GM21825 (cell line): ENCODE results near the gene NF1.
"Not testable (repeated sequence)": the region's sequence is repeated elsewhere in the genome, so short reads cannot be mapped to it uniquely, and the experiment has no call there.

Experiments
- ATAC-seq: cut with Tn5 transposase; IDR thresholded peaks from one replicate; pipeline ENCODE4 v1.9.1; 2021; ENCODE audit warnings: mild to moderate bottlenecking, moderate library complexity; ENCODE audit not compliant: unreplicated experiment

Gene NF1

GRCh38 chr17:31094600-31095235, at the start of gene NF1:
Gene NF1 (plus strand): TSS chr17:31094977. CDS start chr17:31095310, 333 bp downstream.
- peak; percentile 67 for ATAC-seq

- ATAC-seq, result not testable (repeated sequence)
These were observed 47.8 kb upstream of the NF1 start for GRCh38 chr17:31046856-31047425.

- no peak for ATAC-seq
These were observed 46.6 kb upstream of the NF1 start for GRCh38 chr17:31048142-31048541.

- no peak for ATAC-seq
These were observed 46.0 kb upstream of the NF1 start for GRCh38 chr17:31048780-31049179.

GRCh38 chr17:31050948-31051347, 43.8 kb upstream of the NF1 start:
- ATAC-seq, result no peak

GRCh38 chr17:31051506-31051905, 43.3 kb upstream of the NF1 start:
- no peak for ATAC-seq

GRCh38 chr17:31052187-31052889, 42.4 kb upstream of the NF1 start:
- ATAC-seq, result no peak

- no peak for ATAC-seq
These were observed 41.7 kb upstream of the NF1 start for GRCh38 chr17:31053071-31053470.

- ATAC-seq, result no peak
These were observed 40.0 kb upstream of the NF1 start for GRCh38 chr17:31054761-31055160.

- no peak for ATAC-seq
These were observed 35.8 kb upstream of the NF1 start for GRCh38 chr17:31058976-31059375.

- no peak for ATAC-seq
These were observed 33.8 kb upstream of the NF1 start for GRCh38 chr17:31060791-31061550.

- no peak for ATAC-seq
These were observed 33.1 kb upstream of the NF1 start for GRCh38 chr17:31061678-31062077.

- no peak for ATAC-seq
These were observed 32.4 kb upstream of the NF1 start for GRCh38 chr17:31062346-31062745.

GRCh38 chr17:31064707-31065106, 30.1 kb upstream of the NF1 start:
- ATAC-seq, result no peak

- ATAC-seq, result no peak
These were observed 27.0 kb upstream of the NF1 start for GRCh38 chr17:31067691-31068184.

- ATAC-seq, result no peak
These were observed 26.5 kb upstream of the NF1 start for GRCh38 chr17:31068291-31068690.

GRCh38 chr17:31072186-31072585, 22.6 kb upstream of the NF1 start:
- no peak for ATAC-seq

- ATAC-seq, result no peak
These were observed 21.4 kb upstream of the NF1 start for GRCh38 chr17:31073411-31073810.

- ATAC-seq, result no peak
These were observed 19.8 kb upstream of the NF1 start for GRCh38 chr17:31074772-31075555.

GRCh38 chr17:31078290-31078689, 16.5 kb upstream of the NF1 start:
- no peak for ATAC-seq

GRCh38 chr17:31079731-31080130, 15.0 kb upstream of the NF1 start:
- no peak for ATAC-seq
